Astrocyte (in vitro differentiated cells and primary cell): ENCODE measurements around the gene KLHL24.

Experiments used
- EZH2 ChIP-seq: IDR thresholded peaks from 2 replicates; pipeline ENCODE4 v1.6.1; 2012; ENCODE audit warnings: mild to moderate bottlenecking, low read length, inconsistent platforms; ENCODE audit not compliant: insufficient read depth
- TF ChIP-seq, protein P1 (sequence below): IDR thresholded peaks from 2 replicates; pipeline ENCODE4 v1.5.1; 2011; ENCODE audit warnings: low read depth, mild to moderate bottlenecking, inconsistent platforms, low read length, moderate library complexity; ENCODE audit not compliant: insufficient read depth

DNA sequence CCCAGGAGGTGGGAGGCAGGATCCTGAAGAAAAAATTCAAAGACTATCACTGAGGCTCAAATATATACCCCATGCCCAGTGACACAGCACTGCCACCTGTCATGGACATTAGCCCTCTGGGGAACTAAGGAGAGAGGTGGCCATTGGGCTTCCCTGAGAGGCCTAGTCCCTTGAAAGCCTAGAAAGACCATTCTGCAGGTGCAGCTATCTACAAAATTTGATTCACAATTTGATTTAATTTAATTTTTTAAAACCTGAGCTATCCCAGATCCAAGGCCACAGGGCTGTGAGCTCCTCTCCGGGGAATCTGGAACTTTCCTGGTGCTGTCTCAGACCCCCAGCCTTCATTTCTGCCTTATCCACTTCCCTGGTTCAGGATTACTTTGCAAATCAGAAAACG lies 16.9 kb upstream of the KLHL24 start:
- TF ChIP-seq, protein P1, sequence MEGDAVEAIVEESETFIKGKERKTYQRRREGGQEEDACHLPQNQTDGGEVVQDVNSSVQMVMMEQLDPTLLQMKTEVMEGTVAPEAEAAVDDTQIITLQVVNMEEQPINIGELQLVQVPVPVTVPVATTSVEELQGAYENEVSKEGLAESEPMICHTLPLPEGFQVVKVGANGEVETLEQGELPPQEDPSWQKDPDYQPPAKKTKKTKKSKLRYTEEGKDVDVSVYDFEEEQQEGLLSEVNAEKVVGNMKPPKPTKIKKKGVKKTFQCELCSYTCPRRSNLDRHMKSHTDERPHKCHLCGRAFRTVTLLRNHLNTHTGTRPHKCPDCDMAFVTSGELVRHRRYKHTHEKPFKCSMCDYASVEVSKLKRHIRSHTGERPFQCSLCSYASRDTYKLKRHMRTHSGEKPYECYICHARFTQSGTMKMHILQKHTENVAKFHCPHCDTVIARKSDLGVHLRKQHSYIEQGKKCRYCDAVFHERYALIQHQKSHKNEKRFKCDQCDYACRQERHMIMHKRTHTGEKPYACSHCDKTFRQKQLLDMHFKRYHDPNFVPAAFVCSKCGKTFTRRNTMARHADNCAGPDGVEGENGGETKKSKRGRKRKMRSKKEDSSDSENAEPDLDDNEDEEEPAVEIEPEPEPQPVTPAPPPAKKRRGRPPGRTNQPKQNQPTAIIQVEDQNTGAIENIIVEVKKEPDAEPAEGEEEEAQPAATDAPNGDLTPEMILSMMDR, result no peak
- no peak for TF ChIP-seq EZH2
